ENCODE measurements around the gene LPAR1.

GRCh38 chr9:110864011-110864410 is 174.3 kb downstream of the LPAR1 start:
- TF ChIP-seq ESRRG (CRISPR knock-in tag; IDR thresholded peaks at IDR 0.05) (no peak), RARB (CRISPR knock-in tag; IDR thresholded peaks at IDR 0.05) (no peak), GLIS3 (CRISPR knock-in tag; IDR thresholded peaks at IDR 0.05) (no peak), POU6F1 (CRISPR knock-in tag; IDR thresholded peaks at IDR 0.05; ENCODE audit: borderline replicate concordance, low read depth) (no peak)
